ENCODE data around the gene CACNA1E.

- TF ChIP-seq ZMAT5 (CRISPR knock-in tag; IDR thresholded peaks at IDR 0.05; ENCODE audit: borderline replicate concordance, low read depth) (no peak), PHF8 (CRISPR knock-in tag; IDR thresholded peaks at IDR 0.05) (no peak)
- TF ChIP-seq, protein P1, sequence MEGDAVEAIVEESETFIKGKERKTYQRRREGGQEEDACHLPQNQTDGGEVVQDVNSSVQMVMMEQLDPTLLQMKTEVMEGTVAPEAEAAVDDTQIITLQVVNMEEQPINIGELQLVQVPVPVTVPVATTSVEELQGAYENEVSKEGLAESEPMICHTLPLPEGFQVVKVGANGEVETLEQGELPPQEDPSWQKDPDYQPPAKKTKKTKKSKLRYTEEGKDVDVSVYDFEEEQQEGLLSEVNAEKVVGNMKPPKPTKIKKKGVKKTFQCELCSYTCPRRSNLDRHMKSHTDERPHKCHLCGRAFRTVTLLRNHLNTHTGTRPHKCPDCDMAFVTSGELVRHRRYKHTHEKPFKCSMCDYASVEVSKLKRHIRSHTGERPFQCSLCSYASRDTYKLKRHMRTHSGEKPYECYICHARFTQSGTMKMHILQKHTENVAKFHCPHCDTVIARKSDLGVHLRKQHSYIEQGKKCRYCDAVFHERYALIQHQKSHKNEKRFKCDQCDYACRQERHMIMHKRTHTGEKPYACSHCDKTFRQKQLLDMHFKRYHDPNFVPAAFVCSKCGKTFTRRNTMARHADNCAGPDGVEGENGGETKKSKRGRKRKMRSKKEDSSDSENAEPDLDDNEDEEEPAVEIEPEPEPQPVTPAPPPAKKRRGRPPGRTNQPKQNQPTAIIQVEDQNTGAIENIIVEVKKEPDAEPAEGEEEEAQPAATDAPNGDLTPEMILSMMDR (CRISPR knock-in tag; IDR thresholded peaks at IDR 0.05) = no peak
These were observed 234.7 kb downstream of the CACNA1E start for GRCh38 chr1:181718034-181718433.

Measured in HepG2 (cell line).